IMR-90 (cell line): ENCODE results near the gene PLEKHG2. TPM values are rescaled to one million over a fixed set of nuclear protein-coding genes. Genes with fewer than 3 reads are reported as not detected.

Experiments used
- ATAC-seq: fragments of 200-7000 bp; cut with Tn5 transposase; 2 replicates; pipeline ENCODE4 v1.9.1; 2020; ENCODE audit warnings: low read depth, mild to moderate bottlenecking, moderate library complexity
- BruUV-seq: library from RNA; stranded (reverse); fragments of 400-500 nt; replicated peaks from 2 replicates; lab custom pipeline; 2021; lab: Mats Ljungman, UMichigan
- CTCF ChIA-PET: fragments of 300-600 bp; formaldehyde crosslinking; extraction: SDS; loops from one replicate; lab custom pipeline; 2021; ENCODE audit warnings: antibody characterized with exemption; lab: Yijun Ruan, JAX
- POLR2A ChIA-PET: fragments of 300-600 bp; sonication (Branson Sonifier 250); formaldehyde crosslinking; loops from one replicate; lab custom pipeline; 2022; ENCODE audit warnings: antibody characterized with exemption; ENCODE audit not compliant: unreplicated experiment; lab: Charles Lee
- DNase-seq: peaks from one replicate; pipeline ENCODE4 v3.0.0; 2013
- H2AFZ ChIP-seq: replicated peaks from 2 replicates; pipeline ENCODE3; 2013; ENCODE audit warnings: low read length, mild to moderate bottlenecking; ENCODE audit not compliant: poor library complexity
- H2AK5ac ChIP-seq: 2 replicates; pipeline ENCODE4 v1.6.1; 2013; ENCODE audit warnings: low read depth, low read length, inconsistent platforms
- H2AK9ac ChIP-seq: replicated peaks from 2 replicates; pipeline ENCODE3; 2013; ENCODE audit warnings: mild to moderate bottlenecking, low read depth, low read length, moderate library complexity; ENCODE audit not compliant: poor library complexity
- H2BK120ac ChIP-seq: 2 replicates; pipeline ENCODE4 v1.6.1; 2013; ENCODE audit warnings: low read depth, low read length, inconsistent platforms
- H2BK15ac ChIP-seq: 3 replicates; pipeline ENCODE4 v1.6.1; 2013; ENCODE audit warnings: low read depth, low read length, inconsistent platforms
- H2BK20ac ChIP-seq: 2 replicates; pipeline ENCODE4 v1.6.1; 2013; ENCODE audit warnings: low read depth, mild to moderate bottlenecking, inconsistent platforms, low read length, moderate library complexity
- H2BK5ac ChIP-seq: 2 replicates; pipeline ENCODE4 v1.6.1; 2013; ENCODE audit warnings: mild to moderate bottlenecking, low read depth, low read length, inconsistent platforms; ENCODE audit not compliant: poor library complexity, severe bottlenecking
- H3K14ac ChIP-seq: replicated peaks from 2 replicates; pipeline ENCODE4 v1.6.1; 2013; ENCODE audit warnings: low read depth, low read length, inconsistent platforms
- H3K18ac ChIP-seq: 2 replicates; pipeline ENCODE4 v1.6.1; 2013; ENCODE audit warnings: low read depth, low read length, control low read depth
- H3K23ac ChIP-seq: 2 replicates; pipeline ENCODE4 v1.6.1; 2013; ENCODE audit warnings: low read depth, low read length, inconsistent platforms
- H3K27ac ChIP-seq: 2 replicates; pipeline ENCODE4 v1.5.1; 2013; ENCODE audit warnings: mild to moderate bottlenecking, control low read depth, low read length; ENCODE audit not compliant: insufficient read depth
- H3K27me3 ChIP-seq: 2 replicates; pipeline ENCODE4 v1.6.1; 2013; ENCODE audit warnings: low read length; ENCODE audit not compliant: control insufficient read depth, insufficient read depth
- H3K36me3 ChIP-seq: 2 replicates; pipeline ENCODE4 v1.6.1; 2013; ENCODE audit warnings: low read length, mixed read lengths; ENCODE audit not compliant: control insufficient read depth, insufficient read depth
- H3K4ac ChIP-seq: 2 replicates; pipeline ENCODE4 v1.6.1; 2013; ENCODE audit warnings: low read depth, low read length, inconsistent platforms
- H3K4me1 ChIP-seq: 2 replicates; pipeline ENCODE4 v1.6.1; 2013; ENCODE audit warnings: low read length, mixed read lengths; ENCODE audit not compliant: control insufficient read depth, insufficient read depth
- H3K4me2 ChIP-seq: 2 replicates; pipeline ENCODE4 v1.6.1; 2013; ENCODE audit warnings: low read depth, mild to moderate bottlenecking, control low read depth, low read length, moderate library complexity
- H3K4me3 ChIP-seq: 2 replicates; pipeline ENCODE4 v1.5.1; 2013; ENCODE audit warnings: low read depth, mild to moderate bottlenecking, control low read depth, low read length, moderate library complexity; ENCODE audit not compliant: insufficient read depth
- H3K56ac ChIP-seq: 2 replicates; pipeline ENCODE4 v1.6.1; 2013; ENCODE audit warnings: low read length, inconsistent platforms; ENCODE audit not compliant: insufficient read depth; ENCODE audit errors: extremely low read depth
- H3K79me1 ChIP-seq, 2 experiments: 2 replicates each; pipeline ENCODE4 v1.6.1; 2013; ENCODE audit warnings: low read length in 2 of 2, inconsistent platforms in 1 of 2, low read depth in 1 of 2
- H3K9ac ChIP-seq: 2 replicates; pipeline ENCODE4 v1.6.1; 2013; ENCODE audit warnings: low read depth, low read length, control low read depth
- H3K9me1 ChIP-seq: 2 replicates; pipeline ENCODE4 v1.6.1; 2013; ENCODE audit warnings: low read length, inconsistent platforms; ENCODE audit not compliant: insufficient read depth
- H3K9me3 ChIP-seq: 2 replicates; pipeline ENCODE4 v1.6.1; 2013; ENCODE audit warnings: low read length; ENCODE audit not compliant: control insufficient read depth, insufficient read depth
- H4K20me1 ChIP-seq: 2 replicates; pipeline ENCODE4 v1.6.1; 2013; ENCODE audit warnings: low read length, inconsistent platforms; ENCODE audit not compliant: insufficient read depth
- H4K5ac ChIP-seq: 2 replicates; pipeline ENCODE4 v1.6.1; 2013; ENCODE audit warnings: mild to moderate bottlenecking, low read depth, low read length, control low read depth
- H4K8ac ChIP-seq, 2 experiments: 2 replicates each; pipeline ENCODE4 v1.6.1; 2013; ENCODE audit warnings: low read depth in 2 of 2, low read length in 2 of 2, control low read depth in 1 of 2, inconsistent platforms in 1 of 2
- H4K91ac ChIP-seq: 2 replicates; pipeline ENCODE4 v1.6.1; 2013; ENCODE audit warnings: low read depth, low read length, inconsistent platforms; ENCODE audit not compliant: insufficient read depth
- FOS ChIP-seq: fragments of 150-350 bp; IDR thresholded peaks from 2 replicates; pipeline ENCODE4 v1.6.1; 2016; ENCODE audit warnings: low read depth, low read length
- MAZ ChIP-seq: IDR thresholded peaks from 2 replicates; pipeline ENCODE4 v1.6.1; 2012; ENCODE audit warnings: low read depth, mild to moderate bottlenecking, low read length, improper control_type of control experiment, moderate library complexity, borderline replicate concordance
- POLR2A ChIP-seq: IDR thresholded peaks from 2 replicates; pipeline ENCODE4 v1.6.1; 2012; ENCODE audit warnings: mild to moderate bottlenecking, low read depth, low read length
- SMC3 ChIP-seq: fragments of 150-350 bp; IDR thresholded peaks from 2 replicates; pipeline ENCODE4 v1.6.1; 2016; ENCODE audit warnings: low read depth, mild to moderate bottlenecking, antibody characterized with exemption, low read length, moderate library complexity
- WGBS, 2 experiments: methylation state at CpG; one replicate each; pipeline versions ENCODE4 v1.1.5 to v1.1.7; 2013; ENCODE audit warnings: missing lambda C conversion rate in 2 of 2; ENCODE audit not compliant: insufficient read length in 1 of 2; ENCODE audit errors: extremely low coverage in 2 of 2; 5-methylcytosine and 5-hydroxymethylcytosine counted together
- dilution Hi-C: fragments of 300-500 bp; cut with HindIII; formaldehyde crosslinking; loops from one replicate; pipeline ENCODE4 v1.14.3; 2018; ENCODE audit warnings: low sequenced_read_pairs; ENCODE audit not compliant: unreplicated experiment
- in situ Hi-C: fragments of 300-500 bp; cut with MboI; formaldehyde crosslinking; loops from 3 replicates; pipeline ENCODE4 v1.14.3; 2019; ENCODE audit warnings: low sequenced_read_pairs, inconsistent platforms, mixed read lengths
- intact Hi-C: fragments of 100-400 bp; cut with micrococcal nuclease; formaldehyde crosslinking; loops from 2 replicates; pipeline ENCODE4 v1.10.0; 2022
- polyA plus RNA-seq, 3 experiments: library from polyadenylated mRNA; depleted of rRNA; stranded (reverse); fragments of >200 nt; gene quantifications; 2 replicates each; pipeline ENCODE4 v1.2.3, GENCODE V29; 2012; ENCODE audit warnings: low replicate concordance in 1 of 3
- total RNA-seq: library from RNA; depleted of rRNA; stranded (reverse); fragments of >200 nt; gene quantifications from 2 replicates; pipeline ENCODE4 v1.2.3, GENCODE V29; 2012

The PLEKHG2 gene
- total and polyA plus RNA-seq, 2 of the 4 experiments (the other 2 are of a cell fraction): 6.5 to 28.3 TPM

DNA sequence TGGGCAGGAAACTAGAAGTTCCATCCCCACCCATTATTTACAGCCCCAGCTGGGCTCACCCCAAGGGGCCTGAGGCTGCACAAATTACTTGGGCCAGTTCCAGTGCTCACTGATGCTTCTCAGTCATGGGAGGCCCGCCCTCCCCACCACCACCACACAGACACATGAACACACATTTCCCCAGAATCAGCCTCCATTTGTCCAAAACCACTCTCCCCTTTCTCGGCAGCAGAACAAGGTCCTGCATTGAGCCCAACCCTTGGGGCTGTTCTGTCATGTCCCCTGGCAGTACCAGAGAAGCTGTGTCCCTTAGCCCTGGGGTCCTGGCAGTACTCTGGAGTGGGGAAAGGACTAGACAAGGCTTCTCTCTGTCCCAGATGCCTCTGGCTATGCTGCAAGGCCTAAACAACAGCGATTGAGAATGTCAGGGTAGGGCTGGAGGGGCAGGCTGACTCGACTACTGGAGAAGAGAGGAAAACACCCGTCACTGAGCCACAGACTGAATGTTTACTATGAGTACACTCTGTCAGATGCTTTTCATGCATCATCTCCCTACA, 48.5 kb upstream of the PLEKHG2 start:
- POLR2A ChIA-PET: no interaction called here

More for the DNA sequence above, 48.5 kb upstream of the PLEKHG2 start:
- Histone ChIP-seq H3K9ac (peak overlapping the region; percentile 9; the same call in 1 of the 2 replicates), H4K20me1 (peaks cover 15% of the 10 kb centered on the region; the same call in 1 of the 2 replicates), H2BK120ac (peak overlapping the region; percentile 40; the same call in 1 of the 2 replicates), H4K91ac (peak overlapping the region; percentile 53), H3K23ac (peak overlapping the region; percentile 15; the same call in 1 of the 2 replicates), H3K14ac (peak overlapping the region; percentile 40; the same call in 1 of the 2 replicates), H3K36me3 (peaks cover 20% of the 10 kb centered on the region), H2BK15ac (no peak overlapping the region), H2BK5ac (peak overlapping the region; percentile 67), H3K4me3 (no peak overlapping the region), H3K4me2 (peak overlapping the region; percentile 13; the same call in 1 of the 2 replicates), H3K9me3 (no peaks in the 10 kb centered on the region), H3K18ac (no peak overlapping the region), H2AK9ac (peak overlapping the region; percentile 47), H3K27me3 (no peaks in the 10 kb centered on the region), H3K4ac (peak overlapping the region; percentile 72), H4K5ac (no peak overlapping the region), H3K27ac (peak overlapping the region; percentile 72), H3K4me1 (peaks cover 25% of the 10 kb centered on the region), H2AFZ (peak overlapping the region; percentile 52), H3K9me1 (peaks cover 20% of the 10 kb centered on the region), H2BK20ac (no peak overlapping the region), H3K79me1 (peaks cover 24 to 70% of the 10 kb centered on the region in 2 experiments), H3K56ac (no peak overlapping the region), H2AK5ac (peak overlapping the region; percentile 42; the same call in 1 of the 2 replicates), H4K8ac (peak overlapping the region in 1 of 2 experiments; percentile 3; a peak in 1 of 4 replicates)
- intact Hi-C loops (loop anchor here (2.0 kb wide), 1 partner anchor 21 kb away; the partner anchor contains the start of gene SAMD4B), dilution Hi-C loops (no loop called here), in situ Hi-C loops (no loop called here)
- CTCF ChIA-PET: interaction anchor here (0.5 to 0.6 kb wide), 2 partner anchors 11 to 442 kb away, joined by 4 read pairs; no protein-coding TSS in a partner anchor
- TF ChIP-seq SMC3 (no peak), FOS (0 out of 2 replicates have a peak, but pooled peaks have one; percentile 12), MAZ (0 out of 2 replicates have a peak, but pooled peaks have one; percentile 12), POLR2A (0 out of 2 replicates have a peak, but pooled peaks have one; percentile 26)
- WGBS, 2 experiments: 100% methylated on average over 1 of the region's 5 CpGs; no CpG with 5 or more reads in 1 of the 2 experiments
- no TSS peak for BruUV-seq
- DNase-seq (peak; percentile 80), ATAC-seq (peak; percentile 62)
